Keratinocyte (primary cell): Measurements from ENCODE around the gene RCCD1. TPM values are rescaled to one million over a fixed set of nuclear protein-coding genes. Genes with fewer than 3 reads are reported as not detected.
"Not testable (repeated sequence)": the region's sequence is repeated elsewhere in the genome, so short reads cannot be mapped to it uniquely, and the experiment has no call there.

Experiments used
- DNase-seq: peaks from one replicate; pipeline ENCODE4 v3.0.0-alpha.2; 2011; ENCODE audit warnings: low read depth, missing footprints, low spot score
- FAIRE-seq: peaks from 2 replicates; lab custom pipeline; 2011; peaks lifted over from hg19 to GRCh38; lab: Jason Lieb, UNC
- H2AFZ ChIP-seq: 2 replicates; pipeline ENCODE4 v1.6.0; 2012; ENCODE audit warnings: low read length, control low read depth, inconsistent platforms; ENCODE audit not compliant: control insufficient read depth
- H3K27ac ChIP-seq: 2 replicates; pipeline ENCODE4 v1.5.1; 2011; ENCODE audit warnings: low read length; ENCODE audit not compliant: control insufficient read depth, insufficient read depth
- H3K27me3 ChIP-seq: 3 replicates; pipeline ENCODE4 v1.6.0; 2011; ENCODE audit warnings: low read length; ENCODE audit not compliant: control insufficient read depth, insufficient read depth; ENCODE audit errors: extremely low read depth
- H3K36me3 ChIP-seq, 2 experiments: 2 replicates in 1 of 2; 3 replicates in 1 of 2; pipeline ENCODE4 v1.5.1; 2011; ENCODE audit warnings: low read length in 2 of 2, mild to moderate bottlenecking in 1 of 2; ENCODE audit not compliant: control insufficient read depth in 2 of 2, insufficient read depth in 2 of 2; ENCODE audit errors: extremely low read depth in 1 of 2
- H3K4me1 ChIP-seq: 3 replicates; pipeline ENCODE4 v1.5.1; 2011; ENCODE audit warnings: low read length; ENCODE audit not compliant: control insufficient read depth, insufficient read depth; ENCODE audit errors: extremely low read depth
- H3K4me2 ChIP-seq: 3 replicates; pipeline ENCODE4 v1.6.0; 2011; ENCODE audit warnings: low read depth, low read length; ENCODE audit not compliant: control insufficient read depth, insufficient read depth; ENCODE audit errors: extremely low read depth
- H3K4me3 ChIP-seq, 3 experiments: fragments of 200-600 bp in 1 of 3; sonication (generic) in 1 of 3; 2 replicates in 2 of 3; 3 replicates in 1 of 3; pipeline ENCODE4 v1.5.1; 2011 to 2016; ENCODE audit warnings: low read length in 3 of 3, mild to moderate bottlenecking in 3 of 3, control low read depth in 2 of 3, inconsistent platforms in 1 of 3, low read depth in 1 of 3, mixed read lengths in 1 of 3, mixed run types in 1 of 3, moderate library complexity in 1 of 3; ENCODE audit not compliant: control insufficient read depth in 2 of 3, insufficient read depth in 2 of 3; ENCODE audit errors: extremely low read depth in 1 of 3
- H3K79me2 ChIP-seq: 2 replicates; pipeline ENCODE4 v1.6.0; 2012; ENCODE audit warnings: low read length; ENCODE audit not compliant: control insufficient read depth, insufficient read depth
- H3K9ac ChIP-seq: 3 replicates; pipeline ENCODE4 v1.6.0; 2011; ENCODE audit warnings: low read length; ENCODE audit not compliant: control insufficient read depth, insufficient read depth; ENCODE audit errors: extremely low read depth
- H3K9me1 ChIP-seq: 3 replicates; pipeline ENCODE4 v1.6.0; 2011; ENCODE audit warnings: low read length; ENCODE audit not compliant: control insufficient read depth, insufficient read depth; ENCODE audit errors: extremely low read depth
- H3K9me3 ChIP-seq: 2 replicates; pipeline ENCODE4 v1.5.1; 2012; ENCODE audit warnings: low read depth, low read length; ENCODE audit not compliant: control insufficient read depth
- H4K20me1 ChIP-seq: 3 replicates; pipeline ENCODE4 v1.6.0; 2011; ENCODE audit warnings: low read length; ENCODE audit not compliant: control insufficient read depth, insufficient read depth; ENCODE audit errors: extremely low read depth
- EZH2 ChIP-seq: IDR thresholded peaks from one replicate; pipeline ENCODE4 v1.6.1; 2012; ENCODE audit warnings: inconsistent platforms, mild to moderate bottlenecking, low read length, moderate library complexity
- dilution Hi-C: fragments of 300-500 bp; cut with MboI; formaldehyde crosslinking; loops from one replicate; pipeline ENCODE4 v1.7.0; 2020; ENCODE audit warnings: low sequenced_read_pairs; ENCODE audit not compliant: extremely low pct_ligation_motif_present
- polyA plus RNA-seq, 5 experiments: library from polyadenylated mRNA; depleted of rRNA in 3 of 5; stranded (reverse) in 3 of 5; stranded (forward) in 1 of 5; unstranded in 1 of 5; fragments of >200 nt; gene quantifications; 1 replicate in 1 of 5; 2 replicates in 3 of 5; 3 replicates in 1 of 5; pipeline versions ENCODE4 v1.2.1 to v1.2.3, GENCODE V29; 2011 to 2012; ENCODE audit warnings: missing spikeins in 2 of 5, low read depth in 1 of 5, low replicate concordance in 1 of 5
- TF ChIP-seq, protein P1 (sequence below), 3 experiments: IDR thresholded peaks in 1 of 3; conservative IDR thresholded peaks in 1 of 3; optimal IDR thresholded peaks in 1 of 3; 2 replicates in 2 of 3; 3 replicates in 1 of 3; pipeline versions ENCODE3 to v1.5.1; 2011; ENCODE audit warnings: low read length in 3 of 3, mild to moderate bottlenecking in 3 of 3, moderate library complexity in 2 of 3, control low read depth in 1 of 3, inconsistent platforms in 1 of 3; ENCODE audit not compliant: insufficient read depth in 2 of 3; ENCODE audit errors: extremely low read depth in 1 of 3

RCCD1 gene
- polyA plus RNA-seq, 1 donor (not counting 4 experiments of a cell fraction or from before 2014, with no cell fraction given), result 7.8 TPM

DNA sequence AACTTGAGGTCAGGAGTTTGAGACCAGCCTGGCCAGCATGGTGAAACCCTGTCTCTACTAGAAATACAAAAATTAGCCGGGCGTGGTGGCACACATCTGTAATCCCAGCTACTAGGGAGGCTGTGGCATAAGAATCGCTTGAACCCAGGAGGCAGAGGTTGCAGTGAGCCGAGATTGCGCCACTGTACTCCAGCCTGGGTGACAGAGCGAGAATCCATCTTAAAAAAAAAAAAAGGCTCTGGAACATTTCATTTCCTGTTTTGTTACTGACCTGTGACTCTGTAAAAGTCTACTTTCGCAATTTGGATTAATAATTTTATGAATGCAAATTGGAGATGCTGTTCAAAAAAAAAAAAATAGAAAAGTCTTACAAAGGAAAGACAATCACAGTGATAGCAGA lies 26.6 kb upstream of the RCCD1 start:
- H3K4me3 ChIP-seq, H2AFZ ChIP-seq, H3K4me2 ChIP-seq, H3K27ac ChIP-seq, H3K36me3 ChIP-seq, dilution Hi-C loops, H3K9me1 ChIP-seq, H4K20me1 ChIP-seq, H3K27me3 ChIP-seq, DNase-seq, FAIRE-seq, H3K9ac ChIP-seq, H3K9me3 ChIP-seq, H3K79me2 ChIP-seq: not testable (repeated sequence)
- H3K4me1 ChIP-seq, result peaks cover 20% of the 10 kb centered on the region

DNA sequence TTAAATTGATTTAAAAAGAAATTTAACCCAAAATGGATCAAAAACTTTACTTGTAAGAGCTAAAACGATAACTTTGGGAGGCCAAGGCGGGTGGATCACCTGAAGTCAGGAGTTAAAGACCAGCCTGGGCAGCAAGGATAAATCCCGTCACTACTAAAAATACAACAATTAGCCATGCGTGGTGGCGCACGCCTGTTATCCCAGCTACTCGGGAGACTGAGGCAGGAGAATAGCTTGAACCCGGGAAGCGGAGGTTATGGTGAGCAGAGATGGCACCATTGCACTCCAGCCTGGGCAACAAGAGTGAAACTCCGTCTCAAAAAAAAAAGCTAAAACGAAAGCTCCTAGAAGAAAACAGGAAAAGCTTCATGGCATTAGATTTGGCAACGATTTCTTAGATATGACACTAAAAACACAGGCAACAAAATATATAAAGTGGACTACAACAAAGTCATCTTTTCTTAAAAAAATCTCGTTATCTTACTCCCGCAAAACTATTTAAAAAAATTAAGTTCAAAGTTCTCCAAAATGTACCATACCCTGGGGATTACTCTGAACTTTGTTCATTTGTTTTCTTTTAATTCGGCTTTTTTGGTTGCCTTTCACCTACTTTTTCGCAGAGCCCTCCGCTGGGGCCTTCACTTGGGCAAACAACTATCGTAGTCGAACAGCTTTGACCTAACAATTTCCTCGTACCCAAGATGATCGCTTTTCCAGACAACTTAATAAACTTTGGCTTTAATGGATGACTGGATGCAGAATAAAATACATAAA lies 25.3 kb upstream of the RCCD1 start:
- H3K9ac ChIP-seq, result peak overlapping the region; percentile 83
- peak overlapping the region; percentile 90 for H2AFZ ChIP-seq
- dilution Hi-C loops, result no loop called here
- no peaks in the 10 kb centered on the region for H3K9me1 ChIP-seq
- H4K20me1 ChIP-seq, result no peaks in the 10 kb centered on the region
- H3K79me2 ChIP-seq, result no peaks in the 10 kb centered on the region
- no peak for DNase-seq
- FAIRE-seq, result no peak
- no peak for TF ChIP-seq EZH2
- TF ChIP-seq, protein P1, sequence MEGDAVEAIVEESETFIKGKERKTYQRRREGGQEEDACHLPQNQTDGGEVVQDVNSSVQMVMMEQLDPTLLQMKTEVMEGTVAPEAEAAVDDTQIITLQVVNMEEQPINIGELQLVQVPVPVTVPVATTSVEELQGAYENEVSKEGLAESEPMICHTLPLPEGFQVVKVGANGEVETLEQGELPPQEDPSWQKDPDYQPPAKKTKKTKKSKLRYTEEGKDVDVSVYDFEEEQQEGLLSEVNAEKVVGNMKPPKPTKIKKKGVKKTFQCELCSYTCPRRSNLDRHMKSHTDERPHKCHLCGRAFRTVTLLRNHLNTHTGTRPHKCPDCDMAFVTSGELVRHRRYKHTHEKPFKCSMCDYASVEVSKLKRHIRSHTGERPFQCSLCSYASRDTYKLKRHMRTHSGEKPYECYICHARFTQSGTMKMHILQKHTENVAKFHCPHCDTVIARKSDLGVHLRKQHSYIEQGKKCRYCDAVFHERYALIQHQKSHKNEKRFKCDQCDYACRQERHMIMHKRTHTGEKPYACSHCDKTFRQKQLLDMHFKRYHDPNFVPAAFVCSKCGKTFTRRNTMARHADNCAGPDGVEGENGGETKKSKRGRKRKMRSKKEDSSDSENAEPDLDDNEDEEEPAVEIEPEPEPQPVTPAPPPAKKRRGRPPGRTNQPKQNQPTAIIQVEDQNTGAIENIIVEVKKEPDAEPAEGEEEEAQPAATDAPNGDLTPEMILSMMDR (optimal IDR thresholded peaks at IDR 0.05 in 1 of 3, IDR thresholded peaks at IDR 0.05 in 1 of 3, conservative IDR thresholded peaks at IDR 0.05 in 1 of 3; ENCODE audit: extremely low read depth in 1 of 3, insufficient read depth in 2 of 3, low read length in 3 of 3), result no peak
- H3K27me3 ChIP-seq, result no peaks in the 10 kb centered on the region
- peak overlapping the region; percentile 72 for H3K27ac ChIP-seq
- H3K4me2 ChIP-seq, result peak overlapping the region; percentile 90
- H3K36me3 ChIP-seq, result no peaks in the 10 kb centered on the region
- peaks cover 24% of the 10 kb centered on the region for H3K4me1 ChIP-seq
- H3K4me3 ChIP-seq, result peak overlapping the region; percentile 54 to 72 (median 64)
- no peaks in the 10 kb centered on the region for H3K9me3 ChIP-seq
